ENCODE results near the gene ZSCAN4.

The ZSCAN4 gene

DNA sequence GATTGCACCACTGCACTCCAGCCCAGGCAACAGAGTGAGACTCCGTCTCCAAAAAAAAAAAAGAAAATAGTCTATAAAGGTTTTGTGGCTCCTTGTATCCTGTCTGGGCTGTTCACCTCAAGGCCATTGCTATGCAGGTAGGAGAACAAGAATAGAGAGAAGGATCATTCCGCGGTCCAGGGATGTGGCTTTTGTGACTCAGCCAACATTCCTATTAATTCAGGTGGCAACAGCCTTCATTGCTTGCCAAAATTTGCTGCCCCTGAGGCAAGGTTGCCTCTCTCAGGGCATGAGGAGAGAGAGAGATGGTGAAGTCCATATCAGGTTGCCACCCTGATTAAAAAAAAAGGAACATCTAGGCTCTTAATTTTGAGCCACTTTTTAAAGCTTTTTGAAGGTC lies 21.0 kb downstream of the ZSCAN4 start:
- Histone ChIP-seq H3K9ac (ENCODE audit: low read length) (no peak overlapping the region), H3K36me3 (replicated peaks; ENCODE audit: low read depth, low read length) (peaks cover 81% of the 10 kb centered on the region), H3K27ac (ENCODE audit: low read length) (no peak overlapping the region), H3K79me2 (ENCODE audit: low read length) (peaks cover 89% of the 10 kb centered on the region), H3K4me1 (ENCODE audit: low read length) (no peaks in the 10 kb centered on the region), H3K27me3 (ENCODE audit: low read depth, low read length) (no peaks in the 10 kb centered on the region), H3K4me2 (ENCODE audit: low read length) (no peak overlapping the region), H3K4me3 (ENCODE audit: low read length) (no peak overlapping the region), H4K20me1 (ENCODE audit: insufficient read depth, low read length) (peaks cover 9% of the 10 kb centered on the region; the same call in 1 of the 2 replicates), H2AFZ (ENCODE audit: low read depth, low read length) (no peak overlapping the region), H3K9me3 (ENCODE audit: insufficient read depth, low read length) (peaks cover 43% of the 10 kb centered on the region)
- TF ChIP-seq EZH2phosphoT487 (IDR thresholded peaks at IDR 0.05; ENCODE audit: low read depth), result no peak
- TF ChIP-seq, protein P1, sequence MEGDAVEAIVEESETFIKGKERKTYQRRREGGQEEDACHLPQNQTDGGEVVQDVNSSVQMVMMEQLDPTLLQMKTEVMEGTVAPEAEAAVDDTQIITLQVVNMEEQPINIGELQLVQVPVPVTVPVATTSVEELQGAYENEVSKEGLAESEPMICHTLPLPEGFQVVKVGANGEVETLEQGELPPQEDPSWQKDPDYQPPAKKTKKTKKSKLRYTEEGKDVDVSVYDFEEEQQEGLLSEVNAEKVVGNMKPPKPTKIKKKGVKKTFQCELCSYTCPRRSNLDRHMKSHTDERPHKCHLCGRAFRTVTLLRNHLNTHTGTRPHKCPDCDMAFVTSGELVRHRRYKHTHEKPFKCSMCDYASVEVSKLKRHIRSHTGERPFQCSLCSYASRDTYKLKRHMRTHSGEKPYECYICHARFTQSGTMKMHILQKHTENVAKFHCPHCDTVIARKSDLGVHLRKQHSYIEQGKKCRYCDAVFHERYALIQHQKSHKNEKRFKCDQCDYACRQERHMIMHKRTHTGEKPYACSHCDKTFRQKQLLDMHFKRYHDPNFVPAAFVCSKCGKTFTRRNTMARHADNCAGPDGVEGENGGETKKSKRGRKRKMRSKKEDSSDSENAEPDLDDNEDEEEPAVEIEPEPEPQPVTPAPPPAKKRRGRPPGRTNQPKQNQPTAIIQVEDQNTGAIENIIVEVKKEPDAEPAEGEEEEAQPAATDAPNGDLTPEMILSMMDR (IDR thresholded peaks at IDR 0.05; ENCODE audit: low read depth, low read length), result no peak

DNA sequence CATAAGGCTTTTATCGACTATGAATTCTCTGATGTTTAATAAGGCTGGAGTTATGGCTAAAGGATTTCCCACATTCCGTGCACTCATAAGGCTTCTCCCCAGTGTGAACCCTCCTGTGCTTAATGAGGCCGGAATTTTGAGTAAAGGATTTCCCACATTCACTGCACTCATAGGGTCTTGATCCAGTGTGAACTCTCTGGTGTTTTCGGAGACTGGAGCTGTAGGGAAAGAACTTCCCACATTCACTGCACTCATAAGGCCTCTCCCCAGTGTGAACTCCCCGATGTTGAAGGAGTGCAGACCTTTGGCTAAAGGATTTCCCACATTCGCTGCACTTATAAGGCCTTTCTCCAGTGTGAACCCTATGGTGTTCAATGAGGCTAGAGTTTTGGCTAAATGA lies 32.9 kb downstream of the ZSCAN4 start:
- H2AFZ ChIP-seq (ENCODE audit: low read depth, low read length), result no peak overlapping the region
- H3K27me3 ChIP-seq (ENCODE audit: low read depth, low read length), result no peaks in the 10 kb centered on the region
- TF ChIP-seq EZH2phosphoT487 (IDR thresholded peaks at IDR 0.05; ENCODE audit: low read depth), result no peak
- TF ChIP-seq, protein P1 (IDR thresholded peaks at IDR 0.05; ENCODE audit: low read depth, low read length), result no peak
- H3K36me3 ChIP-seq (replicated peaks; ENCODE audit: low read depth, low read length), result peaks cover 58% of the 10 kb centered on the region
- no peaks in the 10 kb centered on the region for H3K9me3 ChIP-seq (ENCODE audit: insufficient read depth, low read length)
- H3K27ac ChIP-seq (ENCODE audit: low read length), result no peak overlapping the region
- H3K4me1 ChIP-seq (ENCODE audit: low read length), result no peaks in the 10 kb centered on the region
- H3K4me2 ChIP-seq (ENCODE audit: low read length), result no peak overlapping the region
- H3K79me2 ChIP-seq (ENCODE audit: low read length), result peaks cover 30% of the 10 kb centered on the region
- H3K9ac ChIP-seq (ENCODE audit: low read length), result no peak overlapping the region
- H3K4me3 ChIP-seq (ENCODE audit: low read length), result no peak overlapping the region
- no peaks in the 10 kb centered on the region for H4K20me1 ChIP-seq (ENCODE audit: insufficient read depth, low read length)

GRCh38 chr19:57706346-57706745 lies 37.6 kb downstream of the ZSCAN4 start:
- TF ChIP-seq, protein P1 (IDR thresholded peaks at IDR 0.05; ENCODE audit: low read depth, low read length), result no peak
- TF ChIP-seq EZH2phosphoT487 (IDR thresholded peaks at IDR 0.05; ENCODE audit: low read depth), result no peak
- H4K20me1 ChIP-seq (ENCODE audit: insufficient read depth, low read length), result no peaks in the 10 kb centered on the region
- no peak overlapping the region for H3K9ac ChIP-seq (ENCODE audit: low read length)
- peaks cover 34% of the 10 kb centered on the region for H3K79me2 ChIP-seq (ENCODE audit: low read length)
- H3K36me3 ChIP-seq (replicated peaks; ENCODE audit: low read depth, low read length), result peaks cover 38% of the 10 kb centered on the region
- no peak overlapping the region for H2AFZ ChIP-seq (ENCODE audit: low read depth, low read length)
- H3K4me1 ChIP-seq (ENCODE audit: low read length), result peaks cover 10% of the 10 kb centered on the region; the same call in 1 of the 2 replicates
- no peak overlapping the region for H3K27ac ChIP-seq (ENCODE audit: low read length)
- no peaks in the 10 kb centered on the region for H3K9me3 ChIP-seq (ENCODE audit: insufficient read depth, low read length)
- H3K4me2 ChIP-seq (ENCODE audit: low read length), result no peak overlapping the region
- no peak overlapping the region for H3K4me3 ChIP-seq (ENCODE audit: low read length)
- H3K27me3 ChIP-seq (ENCODE audit: low read depth, low read length), result no peaks in the 10 kb centered on the region

DNA sequence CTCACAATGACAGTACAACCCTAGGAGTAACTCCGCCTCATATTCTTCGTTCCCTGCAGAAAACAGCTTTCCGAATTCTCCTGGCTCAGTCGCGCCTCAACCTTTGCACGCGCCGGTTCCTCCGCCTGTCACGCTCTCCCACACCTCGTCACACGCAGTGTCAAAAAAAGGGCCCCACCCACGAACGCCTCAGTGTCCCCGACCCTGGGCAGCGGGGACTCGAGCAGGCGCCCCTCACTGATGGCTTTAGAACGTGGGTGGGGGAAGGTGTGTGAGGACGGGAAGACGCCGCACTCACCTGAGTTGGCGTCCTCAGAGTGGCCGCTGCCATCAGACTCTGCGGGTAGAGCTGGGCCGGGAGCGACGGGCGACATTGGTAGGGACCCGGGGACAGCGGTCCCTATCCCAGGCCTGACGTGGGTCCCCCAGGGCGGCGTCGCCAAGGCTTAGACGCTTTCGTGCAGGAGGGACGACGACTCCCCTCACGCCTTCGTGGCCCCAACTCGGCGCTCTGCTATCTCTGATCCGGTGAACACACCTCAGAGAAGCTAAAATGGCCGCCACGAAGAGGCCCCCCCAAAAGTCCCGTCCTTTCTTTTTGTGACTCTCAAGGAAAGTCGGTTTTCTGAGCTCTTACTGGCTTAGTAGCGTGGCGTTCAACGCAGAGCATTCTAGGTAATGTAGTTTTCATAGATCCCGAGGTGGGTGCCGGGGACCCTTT lies 40.1 kb downstream of the ZSCAN4 start, which contains the start of gene ZNF154:
TSS of gene ZNF154 (minus strand) at position 564 of the 721 bp plus-strand sequence. CDS start at position 331, 233 bp downstream.
- H2AFZ ChIP-seq (ENCODE audit: low read depth, low read length), result peak within 1 kb of the TSS; percentile 55
- H3K27ac ChIP-seq (ENCODE audit: low read length), result peak within 1 kb of the TSS; percentile 21
- H3K36me3 ChIP-seq (replicated peaks; ENCODE audit: low read depth, low read length), result peaks cover 23% of the 10 kb centered on the region
- TF ChIP-seq, protein P1 (IDR thresholded peaks at IDR 0.05; ENCODE audit: low read depth, low read length), result no peak
- TF ChIP-seq EZH2phosphoT487 (IDR thresholded peaks at IDR 0.05; ENCODE audit: low read depth), result no peak
- H3K4me1 ChIP-seq (ENCODE audit: low read length), result peaks cover 10% of the 10 kb centered on the region; the same call in 1 of the 2 replicates
- no peaks in the 10 kb centered on the region for H3K27me3 ChIP-seq (ENCODE audit: low read depth, low read length)
- no peaks in the 10 kb centered on the region for H4K20me1 ChIP-seq (ENCODE audit: insufficient read depth, low read length)
- H3K4me2 ChIP-seq (ENCODE audit: low read length), result peak within 1 kb of the TSS; percentile 64
- H3K9me3 ChIP-seq (ENCODE audit: insufficient read depth, low read length), result no peaks in the 10 kb centered on the region
- peaks cover 24% of the 10 kb centered on the region for H3K79me2 ChIP-seq (ENCODE audit: low read length)
- peak within 1 kb of the TSS; percentile 68 for H3K9ac ChIP-seq (ENCODE audit: low read length)
- H3K4me3 ChIP-seq (ENCODE audit: low read length), result peak within 1 kb of the TSS; percentile 83

All from OCI-LY3 (cell line).